Prostate gland (tissue), 2 donors: Measurements from ENCODE around the gene FAM149B1.
"Not testable (repeated sequence)": the region's sequence is repeated elsewhere in the genome, so short reads cannot be mapped to it uniquely, and the experiment has no call there.

ENCODE experiments used
- POLR2A ChIP-seq: fragments of 450-650 bp; IDR thresholded peaks from one replicate; pipeline ENCODE4 v1.6.1; 2016; ENCODE audit warnings: antibody characterized with exemption, mild to moderate bottlenecking
- TF ChIP-seq, protein P1 (sequence below), 4 experiments: fragments of 200-600 bp in 2 of 4; fragments of 450-650 bp in 2 of 4; sonication (generic) in 2 of 4; IDR thresholded peaks; 1 replicate in 3 of 4; 2 replicates in 1 of 4; pipeline ENCODE4 v1.5.1; 2016 to 2019; ENCODE audit warnings: antibody characterized with exemption in 4 of 4, mild to moderate bottlenecking in 2 of 4, moderate library complexity in 2 of 4

DNA sequence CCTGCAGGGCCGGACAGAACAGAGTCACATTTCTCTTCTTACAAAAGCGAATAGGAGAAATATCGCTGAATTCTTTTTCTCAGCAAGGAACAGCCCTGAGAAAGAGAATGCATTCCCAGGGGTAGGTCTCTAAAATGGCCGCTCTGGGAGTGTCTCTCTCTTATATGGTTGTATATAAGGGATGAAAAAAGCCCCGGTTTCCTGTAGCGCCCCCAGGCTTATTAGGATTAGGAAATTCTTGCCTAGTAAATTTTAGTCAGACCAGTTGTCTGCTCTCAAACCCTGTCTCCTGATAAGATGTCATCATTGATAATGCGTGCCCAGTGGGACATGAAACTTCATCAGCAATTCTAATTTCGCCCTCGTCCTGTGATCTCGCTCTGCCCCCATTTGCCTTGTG, 90.7 kb downstream of the FAM149B1 start:
- TF ChIP-seq, protein P1, sequence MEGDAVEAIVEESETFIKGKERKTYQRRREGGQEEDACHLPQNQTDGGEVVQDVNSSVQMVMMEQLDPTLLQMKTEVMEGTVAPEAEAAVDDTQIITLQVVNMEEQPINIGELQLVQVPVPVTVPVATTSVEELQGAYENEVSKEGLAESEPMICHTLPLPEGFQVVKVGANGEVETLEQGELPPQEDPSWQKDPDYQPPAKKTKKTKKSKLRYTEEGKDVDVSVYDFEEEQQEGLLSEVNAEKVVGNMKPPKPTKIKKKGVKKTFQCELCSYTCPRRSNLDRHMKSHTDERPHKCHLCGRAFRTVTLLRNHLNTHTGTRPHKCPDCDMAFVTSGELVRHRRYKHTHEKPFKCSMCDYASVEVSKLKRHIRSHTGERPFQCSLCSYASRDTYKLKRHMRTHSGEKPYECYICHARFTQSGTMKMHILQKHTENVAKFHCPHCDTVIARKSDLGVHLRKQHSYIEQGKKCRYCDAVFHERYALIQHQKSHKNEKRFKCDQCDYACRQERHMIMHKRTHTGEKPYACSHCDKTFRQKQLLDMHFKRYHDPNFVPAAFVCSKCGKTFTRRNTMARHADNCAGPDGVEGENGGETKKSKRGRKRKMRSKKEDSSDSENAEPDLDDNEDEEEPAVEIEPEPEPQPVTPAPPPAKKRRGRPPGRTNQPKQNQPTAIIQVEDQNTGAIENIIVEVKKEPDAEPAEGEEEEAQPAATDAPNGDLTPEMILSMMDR (IDR thresholded peaks at IDR 0.05): not testable (repeated sequence)
- TF ChIP-seq POLR2A: not testable (repeated sequence)
